ENCODE measurements around the gene LHFPL6. TPM values are rescaled to one million over a fixed set of nuclear protein-coding genes. Genes with fewer than 3 reads are reported as not detected.
A peak's percentile ranks its signal among the peaks of the same experiment; 100 is the strongest.

Gene LHFPL6
- 6.2 TPM for polyA plus RNA-seq (2013, experiment 1 of 2)
- 6.3 TPM for polyA plus RNA-seq (2013, experiment 2 of 2)

DNA sequence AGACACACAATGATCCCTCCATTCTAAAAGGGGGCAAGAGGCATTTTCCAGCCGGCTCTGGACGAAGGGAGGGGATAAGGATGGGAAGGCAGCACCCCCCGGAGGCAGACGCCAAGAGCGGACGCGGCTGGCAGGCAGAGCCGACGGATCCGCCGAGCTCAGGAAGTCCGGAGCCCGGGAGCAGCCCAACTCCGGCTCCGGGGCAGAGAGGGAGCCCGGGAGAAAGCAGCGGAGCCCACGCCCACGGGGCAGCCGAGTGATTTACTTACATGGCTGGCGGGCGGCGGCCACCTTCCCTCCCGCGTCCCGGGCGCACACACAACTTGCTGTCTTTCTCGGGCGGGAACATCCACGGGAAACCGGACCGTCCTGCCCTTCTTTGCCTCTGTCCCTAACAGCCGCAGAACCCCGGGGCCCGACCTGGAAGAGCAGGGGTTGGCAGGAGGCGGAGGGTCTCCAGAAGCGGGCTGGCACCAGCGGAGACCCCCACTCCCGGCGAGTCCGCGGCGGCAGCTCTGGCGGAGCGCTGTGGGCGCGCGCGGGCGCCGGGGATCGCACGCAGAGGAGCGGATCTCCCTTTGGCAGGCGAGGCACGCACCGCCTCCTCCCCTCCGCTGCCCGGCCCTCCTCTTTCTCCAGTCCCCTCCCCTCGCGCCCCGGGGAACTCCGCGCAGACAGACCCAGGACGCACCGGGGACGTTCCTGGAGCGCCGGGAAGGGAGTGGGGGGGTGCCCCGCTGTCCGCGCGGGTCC, at the start of gene LHFPL6:
Gene LHFPL6, minus strand, starts transcription at position 580 of the 753 bp plus-strand sequence.
- Histone ChIP-seq H3K79me1 (ENCODE audit: low read depth, low read length) (no peaks in the 10 kb centered on the region), H3K27me3 (ENCODE audit: control insufficient read depth in 3 of 3, insufficient read depth in 3 of 3, low read depth in 1 of 3, low read length in 3 of 3) (no peaks in the 10 kb centered on the region), H2AFZ (ENCODE audit: low read length) (peak within 1 kb of the TSS; percentile 97), H3K18ac (ENCODE audit: low read length) (peak within 1 kb of the TSS; percentile 91), H2BK15ac (ENCODE audit: low read length) (peak within 1 kb of the TSS; percentile 93), H2AK5ac (ENCODE audit: low read depth, low read length) (no peak within 1 kb of the TSS), H3K9ac (ENCODE audit: low read depth, low read length, poor library complexity) (peak within 1 kb of the TSS; percentile 77), H3K4me2 (ENCODE audit: insufficient read depth, low read length, poor library complexity, severe bottlenecking) (peak within 1 kb of the TSS; percentile 97), H3K14ac (ENCODE audit: low read length) (no peak within 1 kb of the TSS), H3K4me1 (ENCODE audit: control insufficient read depth in 2 of 2, insufficient read depth in 1 of 2, low read depth in 1 of 2, low read length in 2 of 2) (peaks cover 6 to 17% of the 10 kb centered on the region in 2 donors), H2BK120ac (ENCODE audit: low read depth, low read length) (no peak within 1 kb of the TSS), H2BK12ac (ENCODE audit: low read length) (peak within 1 kb of the TSS; percentile 41), H3K36me3 (replicated peaks in 1 of 2; ENCODE audit: control insufficient read depth in 2 of 2, insufficient read depth in 2 of 2, low read length in 2 of 2) (peaks cover 0 to 34% of the 10 kb centered on the region in 2 donors), H3K9me3 (replicated peaks in 1 of 2; ENCODE audit: control insufficient read depth in 2 of 2, insufficient read depth in 1 of 2, low read depth in 1 of 2, low read length in 2 of 2) (peaks cover 0 to 5% of the 10 kb centered on the region in 2 donors), H3K23ac (ENCODE audit: low read depth, low read length, poor library complexity) (peak within 1 kb of the TSS; percentile 80), H4K8ac (ENCODE audit: low read depth, low read length) (no peak within 1 kb of the TSS), H3K4ac (ENCODE audit: low read length) (no peak within 1 kb of the TSS), H3K4me3 (ENCODE audit: low read length in 2 of 2) (peak within 1 kb of the TSS; percentile 94 to 99), H4K91ac (ENCODE audit: low read depth, low read length, poor library complexity) (no peak within 1 kb of the TSS), H2BK5ac (ENCODE audit: low read length) (peak within 1 kb of the TSS; percentile 93), H3K27ac (replicated peaks; ENCODE audit: low read length) (no peak within 1 kb of the TSS)
- DNase-seq (ENCODE audit: low spot score) = peak; percentile 73
- WGBS, 2 donors (ENCODE audit: extremely low coverage in 2 of 2, insufficient read length in 2 of 2, insufficient replicate concordance in 1 of 2) = no CpG with 5 or more reads among the region's 73 CpGs

DNA sequence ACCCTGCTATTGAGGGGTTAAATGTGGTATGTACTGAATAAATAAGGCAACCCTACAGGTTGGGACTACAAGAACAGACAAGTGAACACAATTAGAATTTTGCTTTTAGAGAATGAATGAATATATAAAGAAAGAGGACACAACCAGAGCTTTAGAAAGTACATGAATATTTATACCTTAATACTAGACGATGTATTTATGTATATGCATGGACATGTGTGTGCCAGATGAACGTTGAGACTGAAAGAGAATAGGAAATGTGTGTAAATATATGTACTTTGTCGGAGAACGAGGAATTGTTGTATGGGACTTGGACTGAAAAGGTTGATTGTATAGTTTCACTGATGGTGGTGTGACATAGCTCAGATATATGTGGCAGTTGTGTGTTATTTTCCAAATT, 43.1 kb upstream of the LHFPL6 start:
- Histone ChIP-seq H2AK5ac (ENCODE audit: low read depth, low read length) (no peak overlapping the region), H3K27me3 (ENCODE audit: control insufficient read depth in 3 of 3, insufficient read depth in 3 of 3, low read depth in 1 of 3, low read length in 3 of 3) (no peaks in the 10 kb centered on the region), H3K4ac (ENCODE audit: low read length) (no peak overlapping the region), H3K9me3 (replicated peaks in 1 of 2; ENCODE audit: control insufficient read depth in 2 of 2, insufficient read depth in 1 of 2, low read depth in 1 of 2, low read length in 2 of 2) (no peaks in the 10 kb centered on the region), H3K4me3 (ENCODE audit: low read length in 2 of 2) (no peak overlapping the region), H2BK12ac (ENCODE audit: low read length) (no peak overlapping the region), H2BK15ac (ENCODE audit: low read length) (no peak overlapping the region), H3K79me1 (ENCODE audit: low read depth, low read length) (no peaks in the 10 kb centered on the region), H2BK120ac (ENCODE audit: low read depth, low read length) (no peak overlapping the region), H3K9ac (ENCODE audit: low read depth, low read length, poor library complexity) (no peak overlapping the region), H4K8ac (ENCODE audit: low read depth, low read length) (no peak overlapping the region), H3K14ac (ENCODE audit: low read length) (no peak overlapping the region), H3K4me1 (ENCODE audit: control insufficient read depth in 2 of 2, insufficient read depth in 1 of 2, low read depth in 1 of 2, low read length in 2 of 2) (no peaks in the 10 kb centered on the region), H2AFZ (ENCODE audit: low read length) (no peak overlapping the region), H3K4me2 (ENCODE audit: insufficient read depth, low read length, poor library complexity, severe bottlenecking) (no peak overlapping the region), H3K27ac (replicated peaks; ENCODE audit: low read length) (no peak overlapping the region), H3K36me3 (replicated peaks in 1 of 2; ENCODE audit: control insufficient read depth in 2 of 2, insufficient read depth in 2 of 2, low read length in 2 of 2) (no peaks in the 10 kb centered on the region), H3K23ac (ENCODE audit: low read depth, low read length, poor library complexity) (no peak overlapping the region), H4K91ac (ENCODE audit: low read depth, low read length, poor library complexity) (no peak overlapping the region), H3K18ac (ENCODE audit: low read length) (no peak overlapping the region), H2BK5ac (ENCODE audit: low read length) (no peak overlapping the region)
- WGBS, 2 donors (ENCODE audit: extremely low coverage in 2 of 2, insufficient read length in 2 of 2, insufficient replicate concordance in 1 of 2) = 100% methylated on average over 2 to 3 of the region's 4 CpGs
- no peak for DNase-seq (ENCODE audit: low spot score)

DNA sequence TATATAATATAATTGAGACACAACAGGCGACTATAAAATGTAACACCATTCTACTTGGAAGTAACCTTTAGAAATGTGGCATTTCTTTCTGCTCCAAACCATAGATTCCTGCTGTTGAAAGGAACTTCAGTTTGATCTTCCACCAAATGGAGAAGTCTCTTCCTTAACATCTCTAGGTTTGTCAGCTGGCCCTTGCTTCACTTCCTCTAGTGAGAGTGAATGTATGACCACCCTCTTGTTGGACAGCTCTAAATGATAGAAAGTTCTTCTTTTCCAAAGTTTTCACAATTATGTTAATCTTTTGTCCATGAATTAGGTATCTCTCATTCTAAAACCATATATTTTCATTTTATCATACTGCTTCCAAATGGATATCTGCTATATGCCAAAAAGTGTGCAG, 38.7 kb upstream of the LHFPL6 start:
- no CpG with 5 or more reads among the region's 1 CpG for WGBS, 2 donors (ENCODE audit: extremely low coverage in 2 of 2, insufficient read length in 2 of 2, insufficient replicate concordance in 1 of 2)
- H3K9ac ChIP-seq (ENCODE audit: low read depth, low read length, poor library complexity) = no peak overlapping the region
- DNase-seq (ENCODE audit: low spot score) = no peak
- no peak overlapping the region for H2BK15ac ChIP-seq (ENCODE audit: low read length)
- no peak overlapping the region for H2BK5ac ChIP-seq (ENCODE audit: low read length)
- peaks cover 0 to 4% (median 0%) of the 10 kb centered on the region in 3 experiments for H3K27me3 ChIP-seq (ENCODE audit: control insufficient read depth in 3 of 3, insufficient read depth in 3 of 3, low read depth in 1 of 3, low read length in 3 of 3)
- no peak overlapping the region for H3K18ac ChIP-seq (ENCODE audit: low read length)
- H2AFZ ChIP-seq (ENCODE audit: low read length) = no peak overlapping the region
- H3K36me3 ChIP-seq (replicated peaks in 1 of 2; ENCODE audit: control insufficient read depth in 2 of 2, insufficient read depth in 2 of 2, low read length in 2 of 2) = no peaks in the 10 kb centered on the region
- no peak overlapping the region for H2BK12ac ChIP-seq (ENCODE audit: low read length)
- no peaks in the 10 kb centered on the region for H3K4me1 ChIP-seq (ENCODE audit: control insufficient read depth in 2 of 2, insufficient read depth in 1 of 2, low read depth in 1 of 2, low read length in 2 of 2)
- H4K8ac ChIP-seq (ENCODE audit: low read depth, low read length) = no peak overlapping the region
- H3K23ac ChIP-seq (ENCODE audit: low read depth, low read length, poor library complexity) = no peak overlapping the region
- no peak overlapping the region for H3K4me2 ChIP-seq (ENCODE audit: insufficient read depth, low read length, poor library complexity, severe bottlenecking)
- no peak overlapping the region for H4K91ac ChIP-seq (ENCODE audit: low read depth, low read length, poor library complexity)
- H3K79me1 ChIP-seq (ENCODE audit: low read depth, low read length) = no peaks in the 10 kb centered on the region
- H3K4me3 ChIP-seq (ENCODE audit: low read length in 2 of 2) = no peak overlapping the region
- no peak overlapping the region for H3K14ac ChIP-seq (ENCODE audit: low read length)
- H3K27ac ChIP-seq (replicated peaks; ENCODE audit: low read length) = no peak overlapping the region
- no peak overlapping the region for H3K4ac ChIP-seq (ENCODE audit: low read length)
- H3K9me3 ChIP-seq (replicated peaks in 1 of 2; ENCODE audit: control insufficient read depth in 2 of 2, insufficient read depth in 1 of 2, low read depth in 1 of 2, low read length in 2 of 2) = peaks cover 2 to 9% of the 10 kb centered on the region in 2 donors
- H2BK120ac ChIP-seq (ENCODE audit: low read depth, low read length) = no peak overlapping the region
- H2AK5ac ChIP-seq (ENCODE audit: low read depth, low read length) = no peak overlapping the region

DNA sequence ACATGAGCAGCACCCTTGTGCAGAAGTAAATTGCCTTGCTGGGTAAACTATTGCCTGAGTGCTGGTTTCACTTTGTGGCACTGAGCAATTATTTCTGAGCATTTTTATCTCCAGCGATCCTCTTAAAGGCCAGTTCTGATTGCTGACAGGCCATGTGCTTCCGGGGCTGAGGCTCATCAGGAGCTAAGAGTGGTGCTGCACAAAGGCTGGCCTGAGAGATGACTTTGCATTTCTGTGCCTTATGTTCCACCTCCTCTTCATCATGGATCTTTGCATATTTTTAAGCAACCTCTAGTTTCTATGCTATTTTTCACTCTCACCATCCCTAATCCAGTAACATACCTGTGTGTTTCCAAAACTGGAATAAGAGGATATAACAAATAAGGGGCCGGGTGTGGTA, 34.9 kb upstream of the LHFPL6 start:
- H2AFZ ChIP-seq (ENCODE audit: low read length) = no peak overlapping the region
- no peak overlapping the region for H3K23ac ChIP-seq (ENCODE audit: low read depth, low read length, poor library complexity)
- H3K4me1 ChIP-seq (ENCODE audit: control insufficient read depth in 2 of 2, insufficient read depth in 1 of 2, low read depth in 1 of 2, low read length in 2 of 2) = peaks cover 2 to 6% of the 10 kb centered on the region in 2 donors
- H2BK12ac ChIP-seq (ENCODE audit: low read length) = no peak overlapping the region
- peaks cover 0 to 4% (median 0%) of the 10 kb centered on the region in 3 experiments for H3K27me3 ChIP-seq (ENCODE audit: control insufficient read depth in 3 of 3, insufficient read depth in 3 of 3, low read depth in 1 of 3, low read length in 3 of 3)
- H3K14ac ChIP-seq (ENCODE audit: low read length) = no peak overlapping the region
- no peak overlapping the region for H2AK5ac ChIP-seq (ENCODE audit: low read depth, low read length)
- H3K4me3 ChIP-seq (ENCODE audit: low read length in 2 of 2) = no peak overlapping the region
- no peak overlapping the region for H3K27ac ChIP-seq (replicated peaks; ENCODE audit: low read length)
- H3K9me3 ChIP-seq (replicated peaks in 1 of 2; ENCODE audit: control insufficient read depth in 2 of 2, insufficient read depth in 1 of 2, low read depth in 1 of 2, low read length in 2 of 2) = peaks cover 2 to 9% of the 10 kb centered on the region in 2 donors
- H2BK5ac ChIP-seq (ENCODE audit: low read length) = no peak overlapping the region
- no CpG with 5 or more reads among the region's 3 CpGs for WGBS, 2 donors (ENCODE audit: extremely low coverage in 2 of 2, insufficient read length in 2 of 2, insufficient replicate concordance in 1 of 2)
- H3K9ac ChIP-seq (ENCODE audit: low read depth, low read length, poor library complexity) = no peak overlapping the region
- H3K4ac ChIP-seq (ENCODE audit: low read length) = no peak overlapping the region
- H4K8ac ChIP-seq (ENCODE audit: low read depth, low read length) = no peak overlapping the region
- no peaks in the 10 kb centered on the region for H3K36me3 ChIP-seq (replicated peaks in 1 of 2; ENCODE audit: control insufficient read depth in 2 of 2, insufficient read depth in 2 of 2, low read length in 2 of 2)
- DNase-seq (ENCODE audit: low spot score) = no peak
- H3K4me2 ChIP-seq (ENCODE audit: insufficient read depth, low read length, poor library complexity, severe bottlenecking) = no peak overlapping the region
- no peak overlapping the region for H2BK120ac ChIP-seq (ENCODE audit: low read depth, low read length)
- no peak overlapping the region for H3K18ac ChIP-seq (ENCODE audit: low read length)
- no peak overlapping the region for H2BK15ac ChIP-seq (ENCODE audit: low read length)
- no peaks in the 10 kb centered on the region for H3K79me1 ChIP-seq (ENCODE audit: low read depth, low read length)
- H4K91ac ChIP-seq (ENCODE audit: low read depth, low read length, poor library complexity) = no peak overlapping the region

All from neuronal stem cell (in vitro differentiated cells).